Uterus (tissue), 2 donors: ENCODE data around the gene SELENOH.

Source experiments
- CTCF ChIP-seq, 4 experiments: fragments of 200-600 bp in 2 of 4; fragments of 450-650 bp in 2 of 4; sonication (generic) in 2 of 4; IDR thresholded peaks; one replicate each; pipeline ENCODE4 v1.5.1; 2016 to 2019; ENCODE audit warnings: antibody characterized with exemption in 4 of 4, mild to moderate bottlenecking in 2 of 4, moderate library complexity in 1 of 4
- POLR2A ChIP-seq, 2 donors: fragments of 450-650 bp; IDR thresholded peaks; one replicate each; pipeline ENCODE4 v1.6.1; 2016; ENCODE audit warnings: antibody characterized with exemption in 2 of 2, mild to moderate bottlenecking in 1 of 2, moderate library complexity in 1 of 2

DNA sequence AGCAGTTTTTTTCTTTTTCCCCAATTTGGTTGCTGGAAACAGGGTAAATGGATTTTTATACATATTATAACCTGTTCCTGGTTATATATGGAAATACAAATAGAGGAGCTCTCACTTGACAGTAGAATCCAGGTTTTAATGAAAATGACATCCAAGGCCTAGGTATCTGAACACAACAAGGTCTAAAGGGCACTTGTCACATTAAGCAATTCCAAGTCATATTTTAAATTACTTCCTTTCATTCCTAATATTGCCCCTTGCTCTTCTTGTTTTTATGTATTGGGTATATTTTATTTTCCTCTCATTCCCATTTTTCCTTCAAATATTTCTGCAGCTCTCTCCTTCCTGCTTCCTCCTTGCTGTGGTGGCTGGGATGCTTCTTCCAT, 47.4 kb downstream of the SELENOH start:
- TF ChIP-seq CTCF (IDR thresholded peaks at IDR 0.05) = no peak
- no peak for TF ChIP-seq POLR2A (IDR thresholded peaks at IDR 0.05)
